Transverse colon (tissue), 4 donors: ENCODE results near the gene UBR7. TPM values are rescaled to one million over a fixed set of nuclear protein-coding genes. Genes with fewer than 3 reads are reported as not detected.

Source experiments
- DNase-seq: peaks from one replicate; pipeline ENCODE4 v3.0.0-alpha.2; 2019
- H3K27ac ChIP-seq, 4 donors: fragments of 200-600 bp; sonication (generic); 2 replicates each; pipeline ENCODE4 v1.5.1; 2016 to 2018; ENCODE audit warnings: inconsistent platforms in 4 of 4
- H3K27me3 ChIP-seq: fragments of 200-600 bp; sonication (generic); 2 replicates; pipeline ENCODE4 v1.5.1; 2017; ENCODE audit warnings: inconsistent platforms
- H3K36me3 ChIP-seq, 4 donors: fragments of 200-600 bp; sonication (generic); 2 replicates each; pipeline ENCODE4 v1.5.1; 2017 to 2019; ENCODE audit warnings: inconsistent platforms in 4 of 4
- H3K4me1 ChIP-seq, 4 donors: fragments of 200-600 bp; sonication (generic); 2 replicates each; pipeline ENCODE4 v1.5.1; 2017 to 2020; ENCODE audit warnings: inconsistent platforms in 4 of 4
- H3K4me3 ChIP-seq, 4 donors: fragments of 200-600 bp; sonication (generic); 1 replicate in 1 of 4; 2 replicates in 3 of 4; pipeline versions ENCODE4 v1.5.1 to v1.6.1; 2017 to 2019; ENCODE audit warnings: inconsistent platforms in 4 of 4
- H3K9me3 ChIP-seq, 2 donors: fragments of 200-600 bp; sonication (generic); 2 replicates each; pipeline ENCODE4 v1.5.1; 2017 to 2019; ENCODE audit warnings: inconsistent platforms in 2 of 2
- EP300 ChIP-seq: sonication (generic); formaldehyde crosslinking; IDR thresholded peaks from one replicate; pipeline ENCODE4 v1.6.1; 2017; ENCODE audit warnings: antibody characterized with exemption, low read depth
- POLR2A ChIP-seq: fragments of 450-650 bp; IDR thresholded peaks from one replicate; pipeline ENCODE4 v1.6.1; 2016; ENCODE audit warnings: antibody characterized with exemption, mild to moderate bottlenecking, moderate library complexity
- POLR2AphosphoS5 ChIP-seq, 3 donors: sonication (generic); formaldehyde crosslinking; IDR thresholded peaks; one replicate each; pipeline ENCODE4 v1.6.1; 2016; ENCODE audit warnings: antibody characterized with exemption in 3 of 3
- WGBS, 2 donors: methylation state at CpG; one replicate each; pipeline ENCODE4 v1.1.5; 2018; ENCODE audit warnings: low coverage in 1 of 2; 5-methylcytosine and 5-hydroxymethylcytosine counted together
- in situ Hi-C, 4 donors: fragments of 200-750 bp; cut with MboI; loops; one replicate each; pipeline versions ENCODE4 v1.15.0 to v1.15.1; 2017; ENCODE audit warnings: low sequenced_read_pairs in 3 of 4, low pct_ligation_motif_present in 1 of 4, low pct_unique_long_range_greater_than_20kb in 1 of 4
- intact Hi-C: fragments of 100-400 bp; cut with DNase I; formaldehyde crosslinking; loops from one replicate; pipeline ENCODE4 v1.15.1; 2023; ENCODE audit warnings: low total_unique reads
- total RNA-seq, 4 donors: library from RNA; depleted of rRNA; stranded (reverse); fragments of >200 nt; gene quantifications; one replicate each; pipeline ENCODE4 v1.1.0, GENCODE V29; 2016
- TF ChIP-seq, protein P1 (sequence below), 5 experiments: fragments of 200-600 bp in 3 of 5; fragments of 450-650 bp in 2 of 5; sonication (generic) in 3 of 5; IDR thresholded peaks; 1 replicate in 2 of 5; 2 replicates in 3 of 5; pipeline ENCODE4 v1.5.1; 2016 to 2017; ENCODE audit warnings: antibody characterized with exemption in 5 of 5, inconsistent platforms in 3 of 5, mild to moderate bottlenecking in 2 of 5, moderate library complexity in 1 of 5

UBR7 gene
- total RNA-seq, 4 donors from 2014 or later = 19.1 to 76.4 (median 23.8) TPM

DNA sequence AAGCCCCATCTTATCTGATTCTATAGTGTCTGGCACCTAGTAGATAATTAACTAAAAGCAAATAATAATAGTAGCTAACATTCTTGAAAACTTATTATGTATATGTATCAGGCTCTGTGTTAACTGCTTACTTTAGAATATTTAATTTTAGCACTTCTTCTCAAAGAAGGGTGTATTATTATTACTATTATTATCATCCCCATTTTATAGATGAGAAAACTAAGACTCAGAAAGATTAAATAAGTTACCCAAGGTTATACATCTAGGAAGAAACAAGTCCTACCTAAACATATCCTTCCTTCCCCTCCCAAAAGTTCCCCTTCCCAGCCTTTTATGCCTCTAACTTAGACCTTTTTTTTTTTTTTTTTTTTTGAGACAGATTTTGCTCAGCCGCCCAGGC lies 61.4 kb downstream of the UBR7 start:
- 89 to 100% methylated on average over 1 of the region's 1 CpG for whole genome bisulfite sequencing, 2 donors
- Histone ChIP-seq H3K27ac (no peak overlapping the region), H3K27me3 (no peaks in the 10 kb centered on the region), H3K36me3 (peaks cover 0 to 3% (median 0%) of the 10 kb centered on the region in 4 donors), H3K4me1 (no peaks in the 10 kb centered on the region), H3K9me3 (no peaks in the 10 kb centered on the region), H3K4me3 (no peak overlapping the region)
- intact Hi-C loops (no loop called here), in situ Hi-C loops (no loop called here)
- DNase-seq = no peak
- TF ChIP-seq, protein P1, sequence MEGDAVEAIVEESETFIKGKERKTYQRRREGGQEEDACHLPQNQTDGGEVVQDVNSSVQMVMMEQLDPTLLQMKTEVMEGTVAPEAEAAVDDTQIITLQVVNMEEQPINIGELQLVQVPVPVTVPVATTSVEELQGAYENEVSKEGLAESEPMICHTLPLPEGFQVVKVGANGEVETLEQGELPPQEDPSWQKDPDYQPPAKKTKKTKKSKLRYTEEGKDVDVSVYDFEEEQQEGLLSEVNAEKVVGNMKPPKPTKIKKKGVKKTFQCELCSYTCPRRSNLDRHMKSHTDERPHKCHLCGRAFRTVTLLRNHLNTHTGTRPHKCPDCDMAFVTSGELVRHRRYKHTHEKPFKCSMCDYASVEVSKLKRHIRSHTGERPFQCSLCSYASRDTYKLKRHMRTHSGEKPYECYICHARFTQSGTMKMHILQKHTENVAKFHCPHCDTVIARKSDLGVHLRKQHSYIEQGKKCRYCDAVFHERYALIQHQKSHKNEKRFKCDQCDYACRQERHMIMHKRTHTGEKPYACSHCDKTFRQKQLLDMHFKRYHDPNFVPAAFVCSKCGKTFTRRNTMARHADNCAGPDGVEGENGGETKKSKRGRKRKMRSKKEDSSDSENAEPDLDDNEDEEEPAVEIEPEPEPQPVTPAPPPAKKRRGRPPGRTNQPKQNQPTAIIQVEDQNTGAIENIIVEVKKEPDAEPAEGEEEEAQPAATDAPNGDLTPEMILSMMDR (IDR thresholded peaks at IDR 0.05) = no peak
- TF ChIP-seq POLR2A (no peak), EP300 (no peak), POLR2AphosphoS5 (IDR thresholded peaks at IDR 0.05) (no peak)

GRCh38 chr14:93269341-93270068 lies 62.4 kb downstream of the UBR7 start:
- WGBS, 2 donors = 84 to 88% methylated on average over 4 to 10 of the region's 10 CpGs
- no peaks in the 10 kb centered on the region for H3K9me3 ChIP-seq
- H3K4me1 ChIP-seq = no peaks in the 10 kb centered on the region
- no peak overlapping the region for H3K4me3 ChIP-seq
- intact Hi-C loops = no loop called here
- H3K27ac ChIP-seq = no peak overlapping the region
- no peak for DNase-seq
- no peaks in the 10 kb centered on the region for H3K27me3 ChIP-seq
- no peaks in the 10 kb centered on the region for H3K36me3 ChIP-seq
- in situ Hi-C loops = no loop called here
- TF ChIP-seq POLR2A = no peak
- TF ChIP-seq POLR2AphosphoS5 (IDR thresholded peaks at IDR 0.05) = no peak
- TF ChIP-seq EP300 = no peak
- TF ChIP-seq, protein P1 (IDR thresholded peaks at IDR 0.05) = no peak

GRCh38 chr14:93271111-93271510 lies 64.1 kb downstream of the UBR7 start:
- intact Hi-C loops (no loop called here), in situ Hi-C loops (no loop called here)
- Histone ChIP-seq H3K36me3 (no peaks in the 10 kb centered on the region), H3K4me3 (no peak overlapping the region), H3K9me3 (no peaks in the 10 kb centered on the region), H3K27me3 (no peaks in the 10 kb centered on the region), H3K4me1 (no peaks in the 10 kb centered on the region), H3K27ac (no peak overlapping the region)
- WGBS, 2 donors = 46 to 62% methylated on average over 4 to 6 of the region's 6 CpGs
- no peak for TF ChIP-seq EP300
- TF ChIP-seq, protein P1 (IDR thresholded peaks at IDR 0.05) = no peak
- no peak for TF ChIP-seq POLR2A
- TF ChIP-seq POLR2AphosphoS5 (IDR thresholded peaks at IDR 0.05) = no peak
- DNase-seq = no peak

DNA sequence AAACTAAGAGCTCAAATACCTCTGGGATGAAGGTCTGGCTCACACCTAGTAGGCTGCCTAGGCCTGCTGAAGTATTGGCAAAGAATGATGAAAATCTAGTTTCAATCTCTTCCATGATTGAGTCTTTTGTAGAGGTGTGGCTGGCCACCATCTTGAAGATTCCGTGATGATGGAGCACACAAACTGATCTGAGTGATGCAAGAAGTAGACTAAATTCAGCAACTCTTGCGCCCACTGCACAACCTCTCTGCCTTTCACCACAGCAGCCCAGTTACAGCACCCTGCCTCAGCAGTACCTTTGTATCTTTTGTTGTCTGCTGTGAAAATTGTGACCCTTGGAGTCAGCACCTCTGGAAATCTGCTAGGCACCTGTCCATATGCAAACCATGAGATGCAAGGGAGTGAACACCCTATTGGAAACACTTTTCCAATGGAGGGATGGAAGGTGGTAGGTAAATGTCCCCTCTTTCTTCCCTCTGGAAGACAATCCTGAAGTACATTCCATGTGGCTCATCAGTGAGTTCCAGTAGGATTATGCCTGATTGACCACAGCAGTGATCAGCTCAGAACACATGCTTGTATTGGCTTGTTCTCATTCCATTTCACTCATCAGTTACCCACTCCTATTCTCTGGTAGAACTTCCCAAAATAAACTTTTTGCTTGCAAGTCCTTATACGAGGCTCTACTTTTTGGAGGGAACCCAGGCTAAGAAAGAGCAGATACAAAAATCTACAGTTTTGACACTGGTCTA lies 67.2 kb downstream of the UBR7 start:
- intact Hi-C loops = no loop called here
- H3K36me3 ChIP-seq = no peaks in the 10 kb centered on the region
- TF ChIP-seq EP300 (no peak), POLR2AphosphoS5 (IDR thresholded peaks at IDR 0.05) (no peak), POLR2A (no peak)
- TF ChIP-seq, protein P1 (IDR thresholded peaks at IDR 0.05) = no peak
- WGBS, 2 donors = 96 to 100% methylated on average over 1 to 3 of the region's 3 CpGs
- H3K4me3 ChIP-seq = no peak overlapping the region
- H3K27me3 ChIP-seq = no peaks in the 10 kb centered on the region
- H3K9me3 ChIP-seq = no peaks in the 10 kb centered on the region
- no peak overlapping the region for H3K27ac ChIP-seq
- H3K4me1 ChIP-seq = no peaks in the 10 kb centered on the region
- in situ Hi-C loops = no loop called here
- no peak for DNase-seq
